Neural cell (in vitro differentiated cells): ENCODE results near the gene NEU3.

Source experiments
- CTCF ChIP-seq: fragments of 450-650 bp; IDR thresholded peaks from 2 replicates; pipeline ENCODE4 v1.5.1; 2014; ENCODE audit warnings: antibody characterized with exemption, mild to moderate bottlenecking, moderate library complexity; ENCODE audit not compliant: poor library complexity, severe bottlenecking
- EP300 ChIP-seq: fragments of 450-650 bp; conservative IDR thresholded peaks from 2 replicates; pipeline ENCODE4 v1.6.1; 2014; ENCODE audit warnings: antibody characterized with exemption, mild to moderate bottlenecking, moderate library complexity; ENCODE audit not compliant: poor library complexity, severe bottlenecking
- EZH2 ChIP-seq: fragments of 200-600, 300-800 bp; shearing (Covaris generic), sonication (generic); IDR thresholded peaks from 2 replicates; pipeline ENCODE4 v1.6.1; 2014; ENCODE audit warnings: antibody characterized with exemption, low read length, borderline replicate concordance, mild to moderate bottlenecking; ENCODE audit not compliant: insufficient read depth, poor library complexity, severe bottlenecking
- MXI1 ChIP-seq: fragments of 450-650 bp; conservative IDR thresholded peaks from 2 replicates; pipeline ENCODE4 v1.6.1; 2014; ENCODE audit warnings: antibody characterized with exemption, mild to moderate bottlenecking; ENCODE audit not compliant: poor library complexity, severe bottlenecking
- RAD21 ChIP-seq: fragments of 450-650 bp; conservative IDR thresholded peaks from 2 replicates; pipeline ENCODE4 v1.6.1; 2014; ENCODE audit warnings: antibody characterized with exemption, mild to moderate bottlenecking, moderate library complexity
- REST ChIP-seq: IDR thresholded peaks from 2 replicates; pipeline ENCODE4 v1.6.1; 2012; ENCODE audit warnings: borderline replicate concordance
- SMC3 ChIP-seq: fragments of 450-650 bp; conservative IDR thresholded peaks from 2 replicates; pipeline ENCODE4 v1.6.1; 2014; ENCODE audit warnings: antibody characterized with exemption, mild to moderate bottlenecking, moderate library complexity; ENCODE audit not compliant: poor library complexity
- TAF1 ChIP-seq: IDR thresholded peaks from 2 replicates; pipeline ENCODE4 v1.6.1; 2012; ENCODE audit warnings: low read depth

GRCh38 chr11:75014129-75014528, 25.4 kb downstream of the NEU3 start:
- no peak for TF ChIP-seq CTCF
- no peak for TF ChIP-seq MXI1
- TF ChIP-seq REST = no peak
- no peak for TF ChIP-seq RAD21
- TF ChIP-seq EP300 = no peak
- TF ChIP-seq EZH2 = no peak
- no peak for TF ChIP-seq TAF1
- no peak for TF ChIP-seq SMC3
